ENCODE measurements around the gene MAP3K4. TPM values are rescaled to one million over a fixed set of nuclear protein-coding genes. Genes with fewer than 3 reads are reported as not detected.

Gene MAP3K4
- total and polyA plus RNA-seq, 9 donors, result 15.6 to 52.3 (median 38.6) TPM

DNA sequence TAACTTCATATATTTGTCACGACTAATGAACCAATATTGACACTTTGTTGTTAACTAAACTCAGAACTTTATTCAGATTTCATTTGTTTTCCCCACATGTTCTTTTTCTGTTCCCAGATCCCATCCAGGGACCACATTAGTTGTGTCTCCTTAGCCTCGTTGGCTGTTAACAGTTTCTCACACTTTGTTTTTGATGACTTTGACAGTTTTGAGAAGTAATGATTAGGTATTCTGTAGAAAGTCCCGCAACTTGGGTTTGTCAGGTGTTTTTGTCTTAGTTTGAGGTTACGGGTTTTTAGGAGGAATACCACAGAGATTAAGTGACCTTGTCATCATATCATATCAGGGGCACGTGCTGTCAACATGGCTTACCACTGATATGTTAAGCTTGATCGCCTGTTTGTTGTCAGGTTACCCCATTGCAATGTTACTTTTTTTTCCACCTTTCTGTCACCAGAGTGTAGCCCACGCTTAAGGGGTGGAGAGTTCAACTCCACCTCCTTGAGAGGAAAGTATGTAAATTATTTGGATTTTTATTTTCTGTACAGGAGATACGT, 32.9 kb downstream of the MAP3K4 start:
- 93 to 94% (median 94%) methylated on average over 8 of the region's 8 CpGs for WGBS, 3 donors
- no peak for TF ChIP-seq POLR2A (IDR thresholded peaks at IDR 0.05)
- H3K9me3 ChIP-seq, result no peaks in the 10 kb centered on the region
- no peak overlapping the region for H3K27ac ChIP-seq
- no peak overlapping the region for H3K4me3 ChIP-seq
- no peak for DNase-seq
- H3K4me1 ChIP-seq (ENCODE audit: insufficient read depth), result no peaks in the 10 kb centered on the region
- intact Hi-C loops (cut with DNase I), result no loop called here
- no peaks in the 10 kb centered on the region for H3K36me3 ChIP-seq
- H3K27me3 ChIP-seq, result no peaks in the 10 kb centered on the region

DNA sequence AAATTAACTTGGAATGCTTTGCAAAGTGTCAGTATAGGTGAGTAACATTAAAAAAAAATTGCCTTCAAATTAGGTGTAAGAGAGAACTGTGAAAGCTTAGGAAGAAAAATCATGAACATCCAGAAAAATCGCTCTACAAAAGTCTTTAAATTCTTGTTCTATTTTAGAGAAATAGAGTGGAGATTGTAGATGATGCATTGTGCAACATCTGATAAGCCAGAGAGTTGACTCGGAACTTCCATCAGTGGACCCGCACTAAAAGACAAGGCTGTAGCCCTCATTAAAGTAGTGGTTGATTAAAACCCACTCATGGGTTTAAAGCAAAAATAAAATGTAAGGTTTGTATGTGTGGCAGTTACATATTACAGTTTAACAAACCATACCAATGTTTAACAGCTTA, 35.8 kb downstream of the MAP3K4 start:
- Histone ChIP-seq H3K36me3 (no peaks in the 10 kb centered on the region), H3K27me3 (no peaks in the 10 kb centered on the region), H3K9me3 (no peaks in the 10 kb centered on the region), H3K4me3 (no peak overlapping the region), H3K4me1 (ENCODE audit: insufficient read depth) (peaks cover 2% of the 10 kb centered on the region), H3K27ac (no peak overlapping the region)
- TF ChIP-seq, protein P1, sequence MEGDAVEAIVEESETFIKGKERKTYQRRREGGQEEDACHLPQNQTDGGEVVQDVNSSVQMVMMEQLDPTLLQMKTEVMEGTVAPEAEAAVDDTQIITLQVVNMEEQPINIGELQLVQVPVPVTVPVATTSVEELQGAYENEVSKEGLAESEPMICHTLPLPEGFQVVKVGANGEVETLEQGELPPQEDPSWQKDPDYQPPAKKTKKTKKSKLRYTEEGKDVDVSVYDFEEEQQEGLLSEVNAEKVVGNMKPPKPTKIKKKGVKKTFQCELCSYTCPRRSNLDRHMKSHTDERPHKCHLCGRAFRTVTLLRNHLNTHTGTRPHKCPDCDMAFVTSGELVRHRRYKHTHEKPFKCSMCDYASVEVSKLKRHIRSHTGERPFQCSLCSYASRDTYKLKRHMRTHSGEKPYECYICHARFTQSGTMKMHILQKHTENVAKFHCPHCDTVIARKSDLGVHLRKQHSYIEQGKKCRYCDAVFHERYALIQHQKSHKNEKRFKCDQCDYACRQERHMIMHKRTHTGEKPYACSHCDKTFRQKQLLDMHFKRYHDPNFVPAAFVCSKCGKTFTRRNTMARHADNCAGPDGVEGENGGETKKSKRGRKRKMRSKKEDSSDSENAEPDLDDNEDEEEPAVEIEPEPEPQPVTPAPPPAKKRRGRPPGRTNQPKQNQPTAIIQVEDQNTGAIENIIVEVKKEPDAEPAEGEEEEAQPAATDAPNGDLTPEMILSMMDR (IDR thresholded peaks at IDR 0.05), result no peak
- TF ChIP-seq EP300 (IDR thresholded peaks at IDR 0.05) (no peak), POLR2A (IDR thresholded peaks at IDR 0.05) (no peak)
- intact Hi-C loops (cut with DNase I), result no loop called here
- no peak for DNase-seq
- WGBS, 3 donors, result 86 to 95% (median 90%) methylated on average over 3 of the region's 3 CpGs

DNA sequence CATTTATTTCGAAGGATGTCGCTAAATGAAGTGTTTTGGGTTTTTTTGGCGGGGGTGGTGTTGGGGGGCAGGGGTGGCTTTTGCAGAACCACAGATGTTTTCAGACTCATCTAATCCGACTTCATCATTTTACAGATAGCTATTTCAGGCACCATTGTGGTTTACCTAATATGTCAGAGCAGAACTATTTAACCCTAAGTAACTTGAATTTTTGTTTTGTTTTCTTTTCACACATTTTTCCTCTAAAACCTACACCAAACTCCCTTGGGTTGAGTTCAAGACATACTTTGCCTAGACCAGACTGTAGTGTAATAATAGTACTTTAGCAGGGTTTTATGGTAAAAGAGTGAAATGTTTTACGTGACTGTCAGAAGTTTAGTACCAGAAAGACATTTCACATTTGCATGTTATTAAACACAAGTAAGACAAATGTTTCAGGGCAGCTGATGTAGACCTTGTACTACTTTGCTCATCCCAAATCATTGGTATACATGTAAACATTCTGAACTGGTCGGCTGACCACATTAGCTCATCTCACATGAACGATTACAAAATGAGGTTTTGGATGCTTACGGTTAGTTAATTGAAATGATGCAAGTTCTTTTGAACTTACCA, 37.7 kb downstream of the MAP3K4 start:
- Histone ChIP-seq H3K27me3 (no peaks in the 10 kb centered on the region), H3K9me3 (no peaks in the 10 kb centered on the region), H3K36me3 (no peaks in the 10 kb centered on the region), H3K4me1 (ENCODE audit: insufficient read depth) (peaks cover 2% of the 10 kb centered on the region), H3K27ac (no peak overlapping the region), H3K4me3 (no peak overlapping the region)
- intact Hi-C loops (cut with DNase I), result no loop called here
- TF ChIP-seq EP300 (IDR thresholded peaks at IDR 0.05) (no peak), POLR2A (IDR thresholded peaks at IDR 0.05) (no peak)
- TF ChIP-seq, protein P1 (IDR thresholded peaks at IDR 0.05), result no peak
- 53 to 60% (median 54%) methylated on average over 8 of the region's 8 CpGs for WGBS, 3 donors
- no peak for DNase-seq

DNA sequence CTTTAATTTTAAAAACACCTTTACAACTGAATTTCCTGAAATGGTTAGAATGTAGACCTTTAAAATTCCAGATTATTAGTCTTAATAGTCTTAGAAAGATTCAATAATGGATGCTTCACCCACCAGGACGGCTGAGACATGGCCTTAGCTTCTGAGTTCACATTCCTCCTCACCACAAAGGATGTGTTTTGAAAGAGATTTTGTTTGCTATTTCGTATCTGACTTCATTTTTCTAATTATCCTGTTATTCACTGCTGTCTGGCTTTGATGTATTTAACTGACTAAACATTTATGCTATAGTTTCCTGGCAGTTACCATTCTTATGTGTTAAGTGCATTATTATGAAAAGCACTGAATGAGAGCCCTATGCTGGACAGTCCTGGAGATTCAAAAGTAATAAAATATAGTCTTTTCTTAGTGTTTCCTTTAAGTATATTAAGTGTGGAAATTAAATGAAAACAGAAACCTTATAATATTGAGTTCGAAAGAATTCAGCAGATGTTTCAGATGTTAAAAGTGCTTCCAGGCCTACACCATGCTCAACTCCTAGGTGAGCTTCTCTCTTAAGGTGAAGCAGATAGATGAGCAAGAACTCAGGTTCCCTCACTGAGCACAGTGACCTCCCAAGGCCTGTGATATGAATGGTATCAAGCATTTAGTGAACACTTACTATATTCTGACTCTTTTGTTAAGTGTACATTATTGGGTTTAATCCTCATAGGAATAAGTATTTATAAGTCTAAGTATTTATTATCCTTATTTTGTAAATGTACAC, 40.3 kb downstream of the MAP3K4 start:
- H3K27me3 ChIP-seq, result no peaks in the 10 kb centered on the region
- peaks cover 2% of the 10 kb centered on the region for H3K4me1 ChIP-seq (ENCODE audit: insufficient read depth)
- H3K4me3 ChIP-seq, result no peak overlapping the region
- H3K36me3 ChIP-seq, result no peaks in the 10 kb centered on the region
- no peaks in the 10 kb centered on the region for H3K9me3 ChIP-seq
- no peak for DNase-seq
- no peak overlapping the region for H3K27ac ChIP-seq
- intact Hi-C loops (cut with DNase I), result no loop called here
- TF ChIP-seq, protein P1 (IDR thresholded peaks at IDR 0.05), result no peak
- no peak for TF ChIP-seq POLR2A (IDR thresholded peaks at IDR 0.05)
- no peak for TF ChIP-seq EP300 (IDR thresholded peaks at IDR 0.05)
- 34 to 40% (median 39%) methylated on average over 3 of the region's 3 CpGs for WGBS, 3 donors

- WGBS, 3 donors, result 93 to 96% (median 95%) methylated on average over 5 of the region's 5 CpGs
- Histone ChIP-seq H3K27ac (no peak overlapping the region), H3K4me3 (no peak overlapping the region), H3K9me3 (no peaks in the 10 kb centered on the region), H3K4me1 (ENCODE audit: insufficient read depth) (peaks cover 6% of the 10 kb centered on the region), H3K36me3 (no peaks in the 10 kb centered on the region), H3K27me3 (no peaks in the 10 kb centered on the region)
- no peak for DNase-seq
- intact Hi-C loops (cut with DNase I), result no loop called here
- no peak for TF ChIP-seq POLR2A (IDR thresholded peaks at IDR 0.05)
- TF ChIP-seq, protein P1 (IDR thresholded peaks at IDR 0.05), result no peak
- TF ChIP-seq EP300 (IDR thresholded peaks at IDR 0.05), result no peak
Measured at GRCh38 chr6:161033667-161034066, 42.1 kb downstream of the MAP3K4 start.

All from ovary (tissue), 9 donors.